Right cardiac atrium (tissue), 5 donors: ENCODE data around the gene UFL1. TPM values are rescaled to one million over a fixed set of nuclear protein-coding genes. Genes with fewer than 3 reads are reported as not detected.

Source experiments
- ATAC-seq, 2 donors: fragments of 200-7000 bp; cut with Tn5 transposase; one replicate each; pipeline versions ENCODE4 v1.8.0 to v1.9.1; 2020; ENCODE audit warnings: moderate library complexity in 2 of 2, mild to moderate bottlenecking in 1 of 2
- DNase-seq, 3 donors: peaks; one replicate each; pipeline ENCODE4 v3.0.0-alpha.2; 2020
- H3K27ac ChIP-seq: one replicate; pipeline ENCODE4 v1.5.1; 2013; ENCODE audit warnings: mild to moderate bottlenecking, low read length, control low read depth, moderate library complexity
- H3K27me3 ChIP-seq: one replicate; pipeline ENCODE4 v1.6.1; 2013; ENCODE audit not compliant: control insufficient read depth, insufficient read depth
- H3K4me1 ChIP-seq: one replicate; pipeline ENCODE4 v1.6.1; 2013; ENCODE audit warnings: low read length; ENCODE audit not compliant: control insufficient read depth, insufficient read depth
- H3K4me3 ChIP-seq: one replicate; pipeline ENCODE4 v1.5.1; 2013; ENCODE audit warnings: low read length, control low read depth
- H3K9me3 ChIP-seq: one replicate; pipeline ENCODE4 v1.6.1; 2013; ENCODE audit warnings: low read length; ENCODE audit not compliant: control insufficient read depth
- WGBS: extraction: QIAGEN DNeasy Blood & Tissue Kit; methylation state at CpG from one replicate; pipeline ENCODE4 v1.1.7; 2013; 5-methylcytosine and 5-hydroxymethylcytosine counted together
- intact Hi-C, 4 donors: fragments of 100-400 bp; cut with DNase I; formaldehyde crosslinking; loops; one replicate each; pipeline versions ENCODE4 v1.11.0 to v1.14.0; 2022 to 2023
- polyA plus RNA-seq: library from polyadenylated mRNA; stranded (reverse); fragments of 200-250 nt; gene quantifications from one replicate; pipeline ENCODE4 v1.2.3, GENCODE V29; 2013
- total RNA-seq, 4 donors: library from RNA; stranded (reverse); fragmentation: NEBNext Ultra II Directional; extraction: Animal tissue kit (Norgen Biotek cat#: 25700); gene quantifications; one replicate each; pipeline ENCODE4 v1.2.1, GENCODE V29; 2021
- donor health status: healthy with polysubstance abuse.
- donor health status: DM: no; HTN: yes; CAD: no.
- donor health status: DM: no; HTN: no; CAD: no.
- donor health status: DM: no; HTN: yes; CAD: no; lungs with severe emphysema.
- donor health status: DM: yes; HTN: yes; CAD: no.

UFL1 gene
- total and polyA plus RNA-seq, 5 donors = 13.5 to 26.8 (median 25.1) TPM

GRCh38 chr6:96571551-96571950 is 49.9 kb downstream of the UFL1 start:
- intact Hi-C loops = no loop called here
- no peaks in the 10 kb centered on the region for H3K4me1 ChIP-seq
- no peaks in the 10 kb centered on the region for H3K9me3 ChIP-seq
- H3K4me3 ChIP-seq = no peak overlapping the region
- no peaks in the 10 kb centered on the region for H3K27me3 ChIP-seq
- peak in 1 of 2 donors; percentile 33 for ATAC-seq
- DNase-seq = no peak
- no peak overlapping the region for H3K27ac ChIP-seq

- no peak overlapping the region for H3K4me3 ChIP-seq
- H3K4me1 ChIP-seq = no peaks in the 10 kb centered on the region
- H3K9me3 ChIP-seq = no peaks in the 10 kb centered on the region
- no peak overlapping the region for H3K27ac ChIP-seq
- WGBS = 75% methylated on average over 3 of the region's 3 CpGs
- intact Hi-C loops = no loop called here
- H3K27me3 ChIP-seq = no peaks in the 10 kb centered on the region
- no peak for ATAC-seq
- DNase-seq = no peak
Measured at GRCh38 chr6:96575359-96575758, 53.8 kb downstream of the UFL1 start.

DNA sequence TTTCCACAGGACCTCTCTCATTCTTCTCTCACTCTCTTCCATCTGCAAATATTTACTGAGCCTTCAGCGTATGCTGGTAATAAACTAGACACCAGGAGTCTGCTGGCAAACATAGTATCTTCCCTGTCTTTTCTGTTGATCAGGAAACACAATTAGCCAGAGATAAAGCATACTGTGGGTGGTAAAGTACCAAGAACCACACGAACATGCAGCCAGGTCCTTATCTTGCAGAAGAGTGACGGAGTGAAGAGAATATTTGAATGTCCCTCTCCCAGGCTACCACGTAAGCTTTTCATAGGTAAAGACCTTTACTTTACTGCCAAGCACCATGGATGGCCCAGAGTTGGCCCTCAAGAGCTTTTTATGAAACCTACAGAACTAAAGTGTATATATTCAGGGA is 54.6 kb downstream of the UFL1 start:
- no peak for ATAC-seq
- intact Hi-C loops = no loop called here
- Histone ChIP-seq H3K4me3 (no peak overlapping the region), H3K27me3 (no peaks in the 10 kb centered on the region), H3K27ac (no peak overlapping the region), H3K4me1 (no peaks in the 10 kb centered on the region), H3K9me3 (no peaks in the 10 kb centered on the region)
- 50% methylated on average over 4 of the region's 4 CpGs for WGBS
- no peak for DNase-seq

- no peak for DNase-seq
- no peaks in the 10 kb centered on the region for H3K9me3 ChIP-seq
- ATAC-seq = no peak
- WGBS = 79% methylated on average over 2 of the region's 2 CpGs
- H3K27ac ChIP-seq = no peak overlapping the region
- no peaks in the 10 kb centered on the region for H3K27me3 ChIP-seq
- H3K4me1 ChIP-seq = no peaks in the 10 kb centered on the region
- H3K4me3 ChIP-seq = no peak overlapping the region
- intact Hi-C loops = no loop called here
Measured at GRCh38 chr6:96582021-96582420, 60.4 kb downstream of the UFL1 start.

GRCh38 chr6:96582436-96582835 is 60.8 kb downstream of the UFL1 start:
- Histone ChIP-seq H3K4me1 (no peaks in the 10 kb centered on the region), H3K27me3 (no peaks in the 10 kb centered on the region), H3K9me3 (no peaks in the 10 kb centered on the region), H3K4me3 (no peak overlapping the region), H3K27ac (no peak overlapping the region)
- WGBS = 57% methylated on average over 1 of the region's 1 CpG
- DNase-seq = no peak
- ATAC-seq = no peak
- intact Hi-C loops = no loop called here

- 67% methylated on average over 2 of the region's 2 CpGs for WGBS
Measured at GRCh38 chr6:96604420-96604819, 82.8 kb downstream of the UFL1 start.

More at GRCh38 chr6:96604420-96604819, 82.8 kb downstream of the UFL1 start:
- intact Hi-C loops = no loop called here
- peaks cover 2% of the 10 kb centered on the region for H3K27me3 ChIP-seq
- no peaks in the 10 kb centered on the region for H3K9me3 ChIP-seq
- H3K4me3 ChIP-seq = no peak overlapping the region
- no peak overlapping the region for H3K27ac ChIP-seq
- no peaks in the 10 kb centered on the region for H3K4me1 ChIP-seq
- ATAC-seq = no peak
- DNase-seq = no peak

Other genes starting within 250 kb of the UFL1 start
- gene FHL5, start 41.3 kb downstream of the UFL1 start, total RNA-seq = under 1 TPM; 0.45 to 0.93 (median 0.54) TPM
- gene FHL5, start 41.3 kb downstream of the UFL1 start, polyA plus RNA-seq = 0.59 TPM